Gastroesophageal sphincter (tissue), 3 donors: ENCODE measurements around the gene ATP11B.

ENCODE experiments used
- CTCF ChIP-seq, 4 experiments: fragments of 200-600 bp in 2 of 4; fragments of 450-650 bp in 2 of 4; sonication (generic) in 1 of 4; IDR thresholded peaks; one replicate each; pipeline ENCODE4 v1.5.1; 2017 to 2019; ENCODE audit warnings: antibody characterized with exemption in 4 of 4, mild to moderate bottlenecking in 2 of 4, moderate library complexity in 2 of 4
- EP300 ChIP-seq: sonication (generic); formaldehyde crosslinking; IDR thresholded peaks from one replicate; pipeline ENCODE4 v1.6.1; 2017; ENCODE audit warnings: antibody characterized with exemption, mild to moderate bottlenecking
- POLR2A ChIP-seq, 2 donors: fragments of 450-650 bp; IDR thresholded peaks; one replicate each; pipeline ENCODE4 v1.6.1; 2017; ENCODE audit warnings: antibody characterized with exemption in 2 of 2, mild to moderate bottlenecking in 2 of 2, moderate library complexity in 1 of 2
- POLR2AphosphoS5 ChIP-seq: sonication (generic); formaldehyde crosslinking; IDR thresholded peaks from one replicate; pipeline ENCODE4 v1.6.1; 2017; ENCODE audit warnings: antibody characterized with exemption

GRCh38 chr3:182760576-182761164, 32.6 kb upstream of the ATP11B start:
- no peak for TF ChIP-seq CTCF (IDR thresholded peaks at IDR 0.05)
- TF ChIP-seq EP300, result no peak
- no peak for TF ChIP-seq POLR2A (IDR thresholded peaks at IDR 0.05)
- no peak for TF ChIP-seq POLR2AphosphoS5
